ENCODE measurements around the gene IL31RA. TPM values are rescaled to one million over a fixed set of nuclear protein-coding genes. Genes with fewer than 3 reads are reported as not detected.

Gene IL31RA
- total RNA-seq, 4 donors from 2014 or later: 0.30 to 3.1 (median 1.3) TPM

DNA sequence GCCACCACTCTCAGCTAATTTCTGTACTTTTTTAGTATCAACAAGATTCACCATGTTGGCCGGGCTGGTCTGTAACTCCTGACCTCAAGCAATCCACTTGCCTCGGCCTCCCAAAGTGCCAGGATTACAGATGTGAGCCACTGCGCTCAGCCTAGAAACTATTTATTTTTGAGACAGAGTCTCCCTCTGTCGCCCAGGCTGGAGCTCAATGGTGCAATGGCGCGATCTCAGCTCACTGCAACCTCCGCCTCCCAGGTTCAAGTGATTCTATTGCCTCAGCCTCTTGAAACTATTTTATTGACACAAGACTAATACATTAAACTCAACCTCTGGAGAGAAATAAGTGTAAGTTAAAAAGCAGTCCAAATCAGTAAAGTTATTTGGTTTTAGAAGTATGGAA lies 109.6 kb downstream of the IL31RA start:
- WGBS, 2 donors: 96% methylated on average over 7 of the region's 7 CpGs
- TF ChIP-seq POLR2A (IDR thresholded peaks at IDR 0.05): no peak
- TF ChIP-seq, protein P1, sequence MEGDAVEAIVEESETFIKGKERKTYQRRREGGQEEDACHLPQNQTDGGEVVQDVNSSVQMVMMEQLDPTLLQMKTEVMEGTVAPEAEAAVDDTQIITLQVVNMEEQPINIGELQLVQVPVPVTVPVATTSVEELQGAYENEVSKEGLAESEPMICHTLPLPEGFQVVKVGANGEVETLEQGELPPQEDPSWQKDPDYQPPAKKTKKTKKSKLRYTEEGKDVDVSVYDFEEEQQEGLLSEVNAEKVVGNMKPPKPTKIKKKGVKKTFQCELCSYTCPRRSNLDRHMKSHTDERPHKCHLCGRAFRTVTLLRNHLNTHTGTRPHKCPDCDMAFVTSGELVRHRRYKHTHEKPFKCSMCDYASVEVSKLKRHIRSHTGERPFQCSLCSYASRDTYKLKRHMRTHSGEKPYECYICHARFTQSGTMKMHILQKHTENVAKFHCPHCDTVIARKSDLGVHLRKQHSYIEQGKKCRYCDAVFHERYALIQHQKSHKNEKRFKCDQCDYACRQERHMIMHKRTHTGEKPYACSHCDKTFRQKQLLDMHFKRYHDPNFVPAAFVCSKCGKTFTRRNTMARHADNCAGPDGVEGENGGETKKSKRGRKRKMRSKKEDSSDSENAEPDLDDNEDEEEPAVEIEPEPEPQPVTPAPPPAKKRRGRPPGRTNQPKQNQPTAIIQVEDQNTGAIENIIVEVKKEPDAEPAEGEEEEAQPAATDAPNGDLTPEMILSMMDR (IDR thresholded peaks at IDR 0.05): no peak
- H3K4me3 ChIP-seq (ENCODE audit: low read depth, poor library complexity, severe bottlenecking): no peak overlapping the region
- intact Hi-C loops (cut with DNase I; ENCODE audit: low total_unique reads): no loop called here
- no peak for DNase-seq (ENCODE audit: low spot score in 2 of 2)

DNA sequence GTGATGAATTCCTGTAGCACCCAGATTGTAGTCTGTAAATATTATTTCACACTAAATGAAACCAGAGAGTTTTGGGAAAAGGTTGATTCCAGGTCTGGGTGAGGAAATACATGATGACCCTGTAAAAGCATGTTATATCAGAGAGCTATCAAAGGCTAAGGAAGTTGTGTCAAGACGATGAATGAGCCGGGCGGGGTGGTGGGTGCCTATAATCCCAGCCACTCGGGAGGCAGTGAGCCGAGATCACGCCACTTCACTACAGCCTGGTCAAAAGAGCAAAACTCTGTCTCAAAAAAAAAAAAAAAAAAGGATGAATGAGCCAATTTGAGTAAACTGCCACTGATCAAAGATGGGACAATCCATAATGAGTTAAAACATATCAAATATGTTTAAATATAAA lies 114.4 kb downstream of the IL31RA start:
- WGBS, 2 donors: 77 to 90% methylated on average over 6 of the region's 6 CpGs
- intact Hi-C loops (cut with DNase I; ENCODE audit: low total_unique reads): no loop called here
- TF ChIP-seq, protein P1 (IDR thresholded peaks at IDR 0.05): no peak
- no peak for TF ChIP-seq POLR2A (IDR thresholded peaks at IDR 0.05)

DNA sequence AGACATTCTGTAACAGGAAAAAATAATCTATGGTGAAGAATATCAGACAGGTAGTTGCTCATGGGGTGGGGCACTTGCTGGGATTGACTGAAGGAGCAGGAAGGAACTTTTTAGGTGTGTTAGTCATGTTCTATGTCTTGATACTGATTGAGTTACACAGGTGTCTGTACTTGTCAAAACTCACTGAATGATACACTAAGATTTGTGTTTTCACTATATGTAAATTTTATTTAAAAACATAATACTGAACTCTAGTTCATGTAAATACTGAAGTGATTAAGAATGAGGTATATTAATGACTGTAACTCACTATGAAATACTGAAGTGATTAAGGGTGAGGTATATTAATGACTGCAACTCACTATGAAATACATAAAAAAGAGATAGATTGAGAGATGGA lies 115.1 kb downstream of the IL31RA start:
- H3K4me3 ChIP-seq (ENCODE audit: low read depth, poor library complexity, severe bottlenecking): no peak overlapping the region
- DNase-seq (ENCODE audit: low spot score in 2 of 2): no peak
- intact Hi-C loops (cut with DNase I; ENCODE audit: low total_unique reads): no loop called here
- no peak for TF ChIP-seq POLR2A (IDR thresholded peaks at IDR 0.05)
- TF ChIP-seq, protein P1 (IDR thresholded peaks at IDR 0.05): no peak

More for the DNA sequence above, 114.4 kb downstream of the IL31RA start:
- no peak overlapping the region for H3K4me3 ChIP-seq (ENCODE audit: low read depth, poor library complexity, severe bottlenecking)
- no peak for DNase-seq (ENCODE audit: low spot score in 2 of 2)

DNA sequence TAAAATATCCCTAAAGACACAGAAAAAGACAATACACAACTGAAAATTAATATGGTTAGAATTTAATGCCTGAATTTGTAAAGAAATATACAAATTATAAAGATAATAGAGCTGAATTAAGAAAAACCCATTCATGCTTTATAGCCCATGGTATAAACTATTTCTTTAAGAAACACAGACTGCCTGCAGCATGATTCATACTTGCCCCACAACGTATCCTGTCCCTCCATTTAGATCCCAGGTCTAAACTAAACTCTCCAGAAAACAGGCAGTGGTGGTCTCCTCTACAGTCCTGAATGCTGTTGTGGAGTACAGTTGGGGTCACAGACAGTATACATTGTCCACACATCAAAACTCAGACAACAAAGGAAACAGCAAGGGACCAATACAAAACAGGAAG lies 118.8 kb downstream of the IL31RA start:
- WGBS, 2 donors: 9 to 10% methylated on average over 1 of the region's 1 CpG
- intact Hi-C loops (cut with DNase I; ENCODE audit: low total_unique reads): no loop called here
- no peak overlapping the region for H3K4me3 ChIP-seq (ENCODE audit: low read depth, poor library complexity, severe bottlenecking)
- TF ChIP-seq POLR2A (IDR thresholded peaks at IDR 0.05): no peak
- TF ChIP-seq, protein P1 (IDR thresholded peaks at IDR 0.05): no peak
- DNase-seq (ENCODE audit: low spot score in 2 of 2): no peak

Other genes starting within 250 kb of the IL31RA start
- 10 to 100 TPM in 3 of 4 donors, 1 to 10 TPM in 1; 8.5 to 21.3 (median 16.7) TPM for gene SLC38A9, start 139.0 kb upstream of the IL31RA start, total RNA-seq
- gene DDX4, start 113.3 kb upstream of the IL31RA start, total RNA-seq: not detected
- 100 to 1,000 TPM in 2 of 4 donors, 10 to 100 TPM in 2; 53.6 to 116 (median 84.6) TPM for gene IL6ST, start 143.6 kb downstream of the IL31RA start, total RNA-seq

Data from lower leg skin (tissue), 4 donors.